Dermis blood vessel endothelial cell (primary cell): Measurements from ENCODE around the gene PTPRN2. TPM values are rescaled to one million over a fixed set of nuclear protein-coding genes. Genes with fewer than 3 reads are reported as not detected.
"Not testable (repeated sequence)": the region's sequence is repeated elsewhere in the genome, so short reads cannot be mapped to it uniquely, and the experiment has no call there.

ENCODE experiments used
- DNase-seq: peaks from one replicate; pipeline ENCODE4 v3.0.0; 2010
- total RNA-seq: library from RNA; depleted of rRNA; stranded (reverse); fragments of >200 nt; gene quantifications from 2 replicates; pipeline ENCODE4 v1.2.3, GENCODE V29; 2014

PTPRN2 gene
- total RNA-seq, 1 donor from 2014 or later, result 2.2 TPM

DNA sequence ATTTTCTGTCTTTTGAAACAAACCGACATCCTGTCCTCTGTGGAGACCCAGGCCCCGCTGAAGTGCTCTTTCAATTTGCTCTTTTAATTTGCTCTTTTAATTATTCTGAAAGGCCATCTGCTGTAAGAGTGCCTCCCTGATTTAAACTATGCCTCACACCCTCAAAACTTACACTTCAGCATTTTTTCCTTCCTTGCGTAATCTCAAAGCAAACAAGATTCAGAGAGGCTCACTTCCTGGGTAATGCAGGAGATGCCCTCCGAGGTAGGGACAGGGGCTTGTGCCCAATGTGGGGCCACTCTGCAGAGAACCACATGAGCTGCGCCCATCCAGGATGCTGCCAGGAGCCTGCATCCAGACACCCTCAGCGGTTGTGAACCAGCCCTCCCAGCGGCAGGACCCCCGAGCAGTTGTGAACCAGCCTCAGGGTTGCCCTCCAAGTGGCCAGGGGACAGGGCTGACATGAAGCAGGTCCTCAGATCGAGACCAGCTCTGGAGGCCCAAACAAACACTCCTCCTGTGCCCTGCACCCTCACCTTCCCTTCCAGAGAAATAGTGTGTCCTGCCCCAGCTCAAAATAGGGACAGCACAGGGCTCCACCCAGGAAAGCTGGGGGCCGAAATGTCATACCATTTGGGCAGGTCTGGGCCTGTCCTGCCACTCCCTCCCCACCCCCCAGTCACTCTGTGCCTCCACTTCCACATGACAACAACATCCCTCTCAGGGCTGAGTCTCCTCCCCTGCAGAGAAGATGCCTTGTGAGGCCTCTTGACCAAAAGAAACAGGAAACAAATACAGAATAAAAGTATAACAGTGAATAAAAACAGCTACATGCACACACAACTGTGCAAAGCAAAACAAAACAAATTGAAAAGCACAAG lies 190.4 kb downstream of the PTPRN2 start:
- DNase-seq, result no peak

DNA sequence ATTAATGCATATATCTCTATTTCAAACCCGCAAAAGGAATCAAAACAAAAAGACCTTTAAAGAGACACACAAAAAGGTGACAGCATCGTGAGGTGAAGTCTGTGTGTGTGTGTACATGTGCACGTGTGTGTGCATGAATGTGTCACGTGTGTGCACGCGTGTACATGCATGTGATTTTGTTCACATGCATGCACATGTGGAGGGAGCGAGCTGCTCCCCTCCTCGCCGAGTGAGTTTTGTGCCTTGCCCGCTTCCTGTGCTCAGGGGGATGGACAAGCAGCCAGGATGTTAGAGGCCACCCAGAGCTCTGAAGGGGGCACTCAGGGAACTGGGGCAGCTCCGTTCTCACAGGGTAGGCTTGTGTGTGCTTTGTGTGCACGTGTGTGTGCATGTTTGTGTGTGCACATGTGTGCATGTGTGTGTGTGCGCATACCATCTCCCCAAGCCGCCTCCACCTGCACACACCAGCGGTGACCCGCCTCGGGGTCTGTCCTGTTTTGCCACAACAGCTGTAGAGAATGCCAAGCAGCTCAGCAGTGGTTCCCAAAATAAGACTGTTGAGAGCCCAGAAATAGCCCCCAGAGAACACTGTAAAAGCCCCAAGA lies 191.2 kb downstream of the PTPRN2 start:
- DNase-seq, result no peak

DNA sequence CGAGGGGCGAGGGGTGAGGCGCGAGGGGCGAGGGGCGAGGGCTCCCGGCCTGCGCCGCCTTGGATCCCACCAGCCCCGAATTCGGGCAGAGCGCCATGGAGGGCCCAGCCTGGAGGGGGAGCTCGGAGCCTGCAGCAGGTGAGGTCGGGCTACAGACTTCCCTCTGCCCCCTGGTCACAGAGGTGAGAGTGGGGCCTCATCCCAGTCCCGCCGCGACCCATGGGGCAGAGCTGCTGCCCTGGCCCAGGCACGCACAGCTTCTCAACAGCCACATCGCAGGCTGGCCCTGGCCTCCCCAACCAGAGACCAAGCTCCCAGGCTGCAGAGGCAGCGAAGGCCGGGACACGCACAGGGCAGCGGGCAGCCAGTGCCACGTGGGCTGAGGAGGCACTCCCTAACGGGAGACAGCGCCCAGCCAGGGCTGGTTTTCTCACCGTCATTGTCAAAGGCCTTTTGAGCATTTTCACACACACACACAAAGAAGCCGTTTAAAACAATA lies 191.8 kb downstream of the PTPRN2 start:
- DNase-seq, result no peak

DNA sequence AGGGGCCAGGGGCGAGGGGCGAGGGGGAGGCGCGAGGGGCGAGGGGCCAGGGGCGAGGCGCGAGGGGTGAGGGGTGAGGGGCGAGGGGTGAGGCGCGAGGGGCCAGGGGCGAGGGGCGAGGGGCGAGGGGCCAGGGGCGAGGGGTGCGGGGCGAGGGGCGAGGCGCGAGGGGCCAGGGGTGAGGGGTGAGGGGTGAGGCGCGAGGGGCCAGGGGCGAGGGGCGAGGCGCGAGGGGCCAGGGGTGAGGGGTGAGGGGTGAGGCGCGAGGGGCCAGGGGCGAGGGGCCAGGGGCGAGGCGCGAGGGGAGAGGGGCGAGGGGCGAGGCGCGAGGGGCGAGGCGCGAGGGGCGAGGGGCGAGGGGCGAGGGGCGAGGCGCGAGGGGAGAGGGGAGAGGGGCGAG lies 192.3 kb downstream of the PTPRN2 start:
- DNase-seq, result no peak

DNA sequence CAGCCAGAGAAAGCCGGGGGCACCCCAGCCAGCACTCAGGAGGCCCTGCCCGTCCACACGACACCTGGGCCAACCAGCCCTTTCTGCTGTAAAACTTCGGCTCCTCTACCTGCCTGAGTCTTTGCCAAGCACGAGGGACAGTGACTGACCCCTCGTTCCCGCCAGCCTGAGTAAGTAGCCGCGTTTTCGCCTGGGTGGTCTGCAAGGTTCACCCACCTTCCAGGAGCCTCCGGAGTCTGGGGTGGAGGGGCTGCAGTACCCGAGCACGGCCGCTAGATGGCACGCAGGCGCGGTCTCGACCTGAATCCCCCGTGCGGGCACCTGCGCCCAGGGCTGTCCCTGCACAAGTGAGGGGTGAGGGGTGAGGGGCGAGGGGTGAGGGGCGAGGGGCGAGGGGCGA lies 192.7 kb downstream of the PTPRN2 start:
- DNase-seq, result no peak

DNA sequence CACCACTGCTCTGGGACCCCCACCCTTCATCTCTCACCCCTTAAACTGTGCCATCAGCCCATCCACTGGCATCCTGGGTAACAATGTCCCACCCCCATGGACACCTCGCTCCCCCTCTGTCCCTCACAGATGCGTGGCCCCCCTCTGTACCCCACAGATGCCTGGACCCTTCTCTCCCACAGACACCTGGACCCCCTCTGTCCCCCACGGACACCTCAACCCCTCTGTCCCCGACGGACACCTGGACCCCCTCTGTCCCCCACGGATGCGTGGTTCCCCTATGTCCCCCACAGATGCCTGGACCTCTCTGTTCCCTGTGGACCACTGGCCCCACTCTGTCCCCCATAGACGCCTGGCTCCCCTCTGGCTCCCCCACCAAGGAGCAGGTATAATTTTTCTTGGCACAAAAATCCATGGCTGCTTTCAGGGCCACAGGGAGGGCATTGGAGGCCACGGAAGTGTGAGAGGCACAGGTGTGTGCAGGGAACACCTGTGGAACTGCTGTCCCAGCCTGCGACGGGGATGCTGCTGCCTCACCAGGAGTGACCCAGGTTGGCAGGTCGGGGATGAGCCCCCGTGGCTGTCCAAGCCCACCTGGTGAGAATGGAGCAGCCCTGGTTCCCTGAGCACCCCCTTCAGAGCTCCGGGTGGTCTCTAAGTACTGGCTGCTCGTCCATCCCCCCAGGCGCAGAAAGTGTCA lies 193.5 kb downstream of the PTPRN2 start:
- no peak for DNase-seq

DNA sequence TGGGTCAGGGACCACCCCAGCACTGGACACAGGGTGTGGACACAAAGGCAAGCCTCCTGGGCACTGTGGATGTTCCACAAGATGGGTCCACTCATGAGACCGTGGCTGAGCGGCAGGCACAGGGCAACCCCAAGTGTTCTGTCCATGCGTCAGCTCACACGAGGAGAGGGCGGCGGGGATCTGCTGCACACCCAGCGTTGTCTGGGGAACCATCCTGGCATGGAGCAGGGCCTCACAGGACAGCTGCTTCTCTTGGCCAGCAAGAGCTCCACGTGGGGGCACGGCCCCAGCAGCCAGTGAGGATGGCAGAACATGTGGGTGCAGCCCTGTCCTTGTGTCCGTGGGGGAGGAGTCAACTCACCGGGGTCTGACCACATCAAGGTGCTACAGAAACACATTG lies 195.4 kb downstream of the PTPRN2 start:
- DNase-seq, result no peak

DNA sequence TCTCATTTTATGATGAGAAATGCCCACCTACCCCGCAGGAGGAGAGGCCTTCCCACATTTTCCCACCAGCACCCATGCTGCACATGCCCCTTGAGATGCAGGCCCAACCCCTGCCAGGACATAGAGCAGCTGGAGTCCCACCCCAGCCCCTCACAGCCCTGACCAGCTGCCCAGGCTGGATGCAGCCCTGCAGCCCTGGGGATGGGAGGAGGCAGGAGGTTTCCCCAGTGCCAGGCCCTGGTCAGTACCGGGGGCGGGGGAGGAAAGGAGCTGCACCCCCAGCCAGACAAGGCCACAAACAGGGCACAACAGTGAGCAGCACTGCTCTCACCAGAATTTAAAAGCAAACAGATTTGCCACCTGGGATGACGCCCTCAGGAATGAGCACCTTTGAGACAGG lies 196.1 kb downstream of the PTPRN2 start:
- no peak for DNase-seq

DNA sequence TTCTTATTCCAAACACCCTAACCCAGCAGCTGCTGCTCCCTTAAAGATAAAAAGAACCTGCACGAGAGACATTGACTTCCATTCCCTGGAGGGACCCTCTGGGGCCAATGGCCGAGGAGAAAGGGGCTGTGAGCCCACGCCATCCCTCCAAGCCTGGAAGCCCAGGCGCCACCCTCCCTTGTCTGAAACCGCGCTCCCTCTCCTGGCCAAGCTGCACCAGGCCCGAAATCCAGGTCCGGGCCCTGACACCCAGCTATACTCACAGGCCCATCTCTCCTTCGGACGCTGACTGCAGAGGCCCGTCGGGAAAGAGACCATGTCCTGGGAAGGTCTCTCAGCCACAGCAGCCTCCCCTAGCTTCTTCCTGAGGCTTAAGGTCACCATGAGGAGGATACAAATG lies 196.5 kb downstream of the PTPRN2 start:
- DNase-seq, result no peak

DNA sequence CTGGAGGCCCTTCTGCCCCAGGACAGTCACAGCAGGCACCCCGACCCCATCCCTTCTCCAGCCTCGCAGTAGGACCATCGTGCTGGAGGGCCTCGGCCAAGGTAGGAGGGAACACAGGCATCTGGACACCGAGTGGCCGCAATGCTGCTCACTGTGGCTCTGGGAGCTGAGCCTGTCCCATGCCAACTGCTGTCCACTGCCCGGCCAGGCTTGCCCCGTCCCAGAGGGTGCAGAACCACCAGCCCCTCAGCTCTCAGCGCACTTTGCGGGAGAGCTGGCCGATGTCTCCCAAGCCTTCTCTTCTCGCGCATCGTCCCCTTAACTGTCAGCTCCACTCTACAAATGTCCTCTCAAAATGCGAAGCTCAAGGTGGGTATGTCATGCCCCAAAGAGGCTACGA lies 197.2 kb downstream of the PTPRN2 start:
- DNase-seq, result no peak

DNA sequence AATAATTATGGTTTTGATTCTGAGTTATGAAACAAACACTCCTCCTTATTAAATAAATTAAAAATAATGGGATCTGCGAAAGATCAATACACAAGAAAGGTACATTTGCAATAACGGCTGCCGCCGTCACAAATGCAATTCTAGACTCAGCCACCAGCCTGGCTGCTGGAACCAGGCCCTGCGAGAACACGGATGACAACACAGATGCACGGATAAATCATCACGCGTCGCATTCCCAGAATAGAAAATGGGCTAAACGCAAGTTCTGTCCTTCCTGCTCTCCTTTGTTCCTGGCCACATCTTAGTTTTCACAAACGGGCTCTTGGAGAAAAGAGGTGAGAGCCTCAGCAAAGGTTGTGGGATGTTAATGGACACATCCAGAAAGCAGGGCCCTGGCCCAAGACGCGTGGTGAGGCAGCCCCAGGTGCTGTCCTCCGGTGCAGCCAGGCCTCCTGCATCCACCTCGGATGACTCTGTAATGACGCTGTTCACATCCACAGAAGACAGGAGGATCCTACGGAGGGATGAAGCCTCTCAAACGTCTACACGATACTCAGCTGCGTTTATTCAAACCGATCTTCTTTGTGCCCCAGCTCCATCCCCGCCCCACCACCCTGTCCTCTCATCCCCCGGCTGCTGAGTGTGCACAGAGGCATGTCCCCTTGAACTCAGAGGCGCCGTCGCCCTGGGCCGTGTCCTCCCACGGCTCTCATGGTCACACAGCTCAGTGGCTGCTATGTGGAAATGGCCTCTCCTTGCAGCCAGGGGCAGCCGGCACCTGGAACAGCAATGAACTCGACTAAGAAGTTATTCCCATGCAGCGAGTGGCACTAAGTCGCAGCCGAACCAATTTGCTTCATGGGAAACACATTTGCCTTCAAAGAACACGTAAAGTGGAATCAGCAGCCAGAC lies 197.9 kb downstream of the PTPRN2 start:
- DNase-seq, result no peak

DNA sequence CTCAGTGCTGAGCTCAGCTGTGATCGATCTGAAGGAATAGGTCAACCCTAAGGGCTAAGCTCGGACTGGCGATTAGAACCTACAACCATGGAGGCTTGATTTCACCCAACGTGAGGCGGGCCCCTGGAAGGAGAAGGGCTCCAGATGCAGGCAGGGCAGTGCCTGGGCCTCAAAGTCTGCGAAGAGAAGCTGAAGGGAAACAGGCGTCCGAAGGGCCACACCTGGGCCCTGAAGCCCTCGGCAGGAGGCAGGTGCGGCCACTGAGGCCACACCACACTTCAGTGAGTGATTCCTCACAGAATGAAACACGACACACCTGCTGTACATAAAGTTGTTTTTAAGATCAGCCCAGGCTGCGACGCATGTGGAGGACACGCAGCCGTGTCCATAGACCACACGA lies 198.7 kb downstream of the PTPRN2 start:
- no peak for DNase-seq

DNA sequence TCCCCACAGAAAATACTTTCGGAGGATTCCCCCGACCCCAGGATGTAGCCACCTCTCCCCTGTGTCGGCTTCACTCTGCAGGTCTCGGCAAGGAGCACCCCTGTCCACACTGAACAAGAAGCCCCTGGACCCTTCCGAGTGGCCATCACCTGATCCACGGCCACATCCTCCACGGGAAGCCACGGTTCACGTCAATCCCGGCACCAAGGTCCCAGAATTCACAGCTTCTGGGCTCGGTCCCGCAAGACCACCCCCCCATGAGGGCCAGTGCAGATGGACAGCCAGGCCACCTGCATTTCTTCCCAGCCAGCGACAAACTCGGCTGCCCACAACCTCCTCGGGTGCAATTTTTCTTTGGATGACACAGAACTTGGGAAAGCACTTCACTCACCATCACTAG lies 199.6 kb downstream of the PTPRN2 start:
- no peak for DNase-seq

DNA sequence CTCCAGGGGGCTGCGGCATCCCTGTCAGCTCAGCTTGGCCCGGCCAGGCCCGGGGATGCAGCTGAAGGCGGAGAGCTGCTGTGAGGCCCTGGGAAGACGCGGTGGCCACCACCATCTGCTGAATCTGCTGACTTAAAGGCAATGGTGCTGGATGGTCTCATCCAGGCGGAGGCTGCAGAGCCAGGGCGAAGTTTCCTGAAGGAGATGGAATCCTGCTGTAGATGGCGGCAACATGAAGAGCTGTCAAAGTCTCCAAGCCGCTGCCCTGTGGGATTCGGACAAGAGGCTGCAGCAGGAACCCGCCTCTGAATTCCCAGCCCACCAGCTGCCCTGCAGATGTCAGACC lies 200.1 kb downstream of the PTPRN2 start:
- DNase-seq, result no peak

DNA sequence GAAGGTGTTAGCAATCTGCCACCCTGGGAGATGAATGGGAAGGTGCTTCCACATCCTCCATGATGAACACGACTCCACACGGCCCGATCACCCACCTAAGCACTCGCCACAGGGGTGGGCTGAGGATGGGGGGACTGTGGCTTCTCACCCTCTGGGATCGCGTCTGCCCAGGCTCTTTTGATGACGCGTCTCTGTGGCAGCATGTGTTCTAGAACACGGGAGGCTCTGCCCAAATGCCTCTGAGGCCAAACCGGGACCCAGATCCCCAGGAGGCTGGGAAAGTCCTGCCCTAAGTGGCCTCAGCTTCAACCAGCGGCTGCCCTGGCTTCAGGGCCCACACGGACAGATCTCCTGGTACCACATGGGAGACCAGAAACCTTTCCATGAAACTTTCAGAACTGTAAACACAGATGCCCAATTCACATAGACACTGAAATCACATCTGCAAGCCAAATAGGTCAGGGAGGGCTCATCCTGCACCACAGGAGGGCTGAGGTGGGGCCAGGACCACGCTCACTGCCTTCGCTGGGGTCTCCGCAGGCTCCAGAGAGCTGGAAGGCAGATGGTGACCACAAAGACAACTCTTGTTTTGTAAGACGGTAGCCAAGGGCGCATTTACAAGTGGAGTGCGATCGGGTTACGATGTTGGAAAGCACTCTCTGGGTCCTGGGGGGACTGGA lies 200.6 kb downstream of the PTPRN2 start:
- no peak for DNase-seq

DNA sequence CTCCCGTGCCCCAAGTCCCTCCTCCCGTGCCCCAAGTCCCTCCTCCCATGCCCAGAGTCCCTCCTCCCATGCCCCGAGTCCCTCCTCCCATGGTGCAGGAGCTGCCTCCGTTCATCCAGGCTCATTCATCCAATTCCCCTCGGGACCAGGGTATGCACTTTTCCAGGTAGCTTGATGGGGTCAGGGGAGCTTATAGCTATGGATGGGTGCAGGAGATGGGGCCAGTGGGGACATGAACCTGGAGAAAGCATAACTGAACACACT lies 201.3 kb downstream of the PTPRN2 start:
- DNase-seq, result no peak

DNA sequence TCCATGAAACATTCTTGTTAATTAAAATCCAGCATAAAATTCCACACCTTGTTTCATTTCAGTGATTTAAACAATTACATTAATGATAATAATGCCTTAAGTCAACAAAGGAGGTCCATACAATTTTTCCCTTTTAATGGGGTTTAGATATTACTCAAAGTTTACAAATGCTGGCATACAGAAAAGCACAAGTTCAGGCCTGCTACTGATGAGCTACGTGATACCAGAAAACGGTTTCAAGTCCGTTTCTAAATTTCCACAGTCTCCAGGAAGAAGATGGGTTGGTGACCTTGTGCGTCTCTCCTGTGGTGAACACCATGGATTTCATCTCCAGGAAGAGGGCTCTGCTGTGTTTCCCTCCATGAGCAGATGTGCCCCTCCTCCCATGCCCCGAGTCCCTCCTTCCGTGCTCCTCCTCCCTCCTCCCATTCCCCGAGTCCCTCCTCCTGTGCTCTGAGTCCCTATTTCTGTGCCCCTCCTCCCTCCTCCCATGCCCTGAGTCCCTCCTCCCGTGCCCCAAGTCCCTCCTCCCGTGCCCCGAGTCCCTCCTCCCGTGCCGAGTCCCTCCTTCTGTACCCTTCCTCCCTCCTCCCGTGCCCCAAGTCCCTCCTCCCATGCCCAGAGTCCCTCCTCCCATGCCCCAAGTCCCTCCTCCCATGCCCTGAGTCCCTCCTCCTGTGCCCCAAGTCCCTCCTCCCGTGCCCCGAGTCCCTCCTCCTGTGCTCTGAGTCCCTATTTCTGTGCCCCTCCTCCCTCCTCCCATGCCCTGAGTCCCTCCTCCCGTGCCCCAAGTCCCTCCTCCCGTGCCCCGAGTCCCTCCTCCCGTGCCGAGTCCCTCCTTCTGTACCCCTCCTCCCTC lies 201.9 kb downstream of the PTPRN2 start:
- not testable (repeated sequence) for DNase-seq

DNA sequence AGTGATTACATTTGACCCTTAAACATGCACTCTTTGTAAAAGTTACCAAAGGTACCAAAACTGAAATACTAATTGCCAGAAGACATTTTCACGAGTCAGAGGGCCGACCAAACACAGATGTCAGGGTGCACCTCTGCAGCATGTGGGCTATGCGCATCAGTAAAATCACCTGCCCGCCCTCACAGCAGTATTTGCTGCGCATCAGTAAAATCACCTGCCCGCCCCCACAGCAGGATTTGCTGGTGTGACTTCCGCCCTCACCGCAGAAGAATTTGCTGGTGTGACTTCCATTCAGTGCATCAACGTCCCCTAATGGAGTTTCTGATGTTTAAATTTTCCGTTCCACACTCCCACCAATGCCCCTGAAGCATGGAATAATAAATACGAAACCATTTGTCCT lies 202.9 kb downstream of the PTPRN2 start:
- no peak for DNase-seq

DNA sequence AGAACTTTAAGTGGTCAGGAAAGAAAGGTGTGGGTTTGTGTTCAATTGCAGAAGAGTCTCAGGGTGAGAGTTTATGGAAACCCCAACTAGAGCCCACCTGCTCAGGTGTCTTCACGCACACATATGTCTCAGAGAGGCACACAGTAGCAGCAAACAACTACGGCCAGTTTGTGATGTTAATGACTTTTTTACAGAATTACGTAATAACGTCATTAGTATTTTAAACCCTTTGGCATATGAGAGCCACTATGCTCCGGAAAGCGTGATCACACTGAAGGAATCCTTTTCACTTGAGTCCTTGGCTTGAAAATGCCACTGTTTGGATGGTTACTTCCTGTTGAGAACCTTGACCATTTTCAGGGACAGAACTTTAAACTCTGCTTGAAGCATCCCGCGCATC lies 204.0 kb downstream of the PTPRN2 start:
- DNase-seq, result no peak

DNA sequence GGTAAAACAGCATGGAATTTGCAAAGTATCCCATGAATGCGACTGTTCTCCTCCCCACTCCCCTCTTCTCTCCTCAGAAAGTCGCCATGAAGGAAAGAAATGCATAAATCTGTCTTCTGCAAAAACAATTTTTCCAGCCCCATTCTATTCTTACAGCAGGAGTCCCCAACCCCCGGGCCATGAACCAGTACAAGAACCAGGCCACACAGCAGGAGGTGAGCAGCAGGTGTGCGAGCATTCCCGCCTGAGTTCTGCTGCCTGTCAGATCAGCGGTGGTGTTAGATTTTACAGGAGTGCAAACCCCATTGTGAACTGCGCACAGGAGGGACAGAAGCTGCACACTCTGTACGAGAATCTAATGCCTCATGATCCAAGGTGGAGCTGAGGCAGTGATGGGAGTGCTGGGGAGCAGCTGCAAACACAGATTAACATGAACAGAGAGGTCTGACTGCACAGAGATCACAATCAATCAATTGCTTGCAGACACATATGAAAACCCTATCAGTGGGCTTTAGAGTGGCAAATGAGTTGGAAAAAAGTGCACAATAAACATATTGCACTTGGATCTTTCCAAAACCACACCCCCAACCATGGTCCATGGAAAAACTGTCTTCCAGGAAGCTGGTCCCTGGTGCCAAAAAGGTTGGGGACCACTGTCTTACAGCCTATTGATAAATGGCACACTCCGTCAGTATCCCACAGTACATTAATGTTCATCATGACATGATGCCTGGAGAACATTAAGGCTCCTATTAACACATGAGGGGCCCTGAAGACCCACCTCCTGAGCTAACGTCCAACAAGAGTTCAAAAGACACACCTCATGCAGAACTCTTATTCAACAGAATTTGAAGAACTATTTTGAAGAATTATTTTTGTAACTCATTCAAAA lies 205.0 kb downstream of the PTPRN2 start:
- no peak for DNase-seq
